Keratinocyte (primary cell): ENCODE results near the gene ENDOU.

Experiments used
- EZH2 ChIP-seq: IDR thresholded peaks from one replicate; pipeline ENCODE4 v1.6.1; 2012; ENCODE audit warnings: inconsistent platforms, mild to moderate bottlenecking, low read length, moderate library complexity
- TF ChIP-seq, protein P1 (sequence below), 3 experiments: IDR thresholded peaks in 1 of 3; conservative IDR thresholded peaks in 1 of 3; optimal IDR thresholded peaks in 1 of 3; 2 replicates in 2 of 3; 3 replicates in 1 of 3; pipeline versions ENCODE3 to v1.5.1; 2011; ENCODE audit warnings: low read length in 3 of 3, mild to moderate bottlenecking in 3 of 3, moderate library complexity in 2 of 3, control low read depth in 1 of 3, inconsistent platforms in 1 of 3; ENCODE audit not compliant: insufficient read depth in 2 of 3; ENCODE audit errors: extremely low read depth in 1 of 3

DNA sequence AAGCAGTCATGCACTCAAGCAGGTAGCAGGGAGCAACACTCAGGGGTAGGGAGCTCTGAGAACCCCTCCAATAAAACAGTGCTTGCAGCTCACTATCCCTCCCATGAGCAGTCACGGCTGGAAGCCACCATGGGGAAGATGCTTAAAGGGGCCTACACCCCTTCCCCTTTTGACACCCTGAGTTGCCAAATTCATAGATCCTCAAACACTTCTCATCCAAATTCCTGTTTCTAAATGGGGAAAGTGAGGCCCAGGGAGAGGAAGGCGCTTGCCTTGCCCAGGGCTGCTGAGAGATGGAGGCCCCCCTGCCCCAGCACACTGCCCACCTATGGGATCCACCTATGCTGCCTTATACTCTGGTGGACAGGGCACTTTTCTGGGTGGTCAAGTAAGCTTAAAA lies 7.2 kb upstream of the ENDOU start:
- TF ChIP-seq, protein P1, sequence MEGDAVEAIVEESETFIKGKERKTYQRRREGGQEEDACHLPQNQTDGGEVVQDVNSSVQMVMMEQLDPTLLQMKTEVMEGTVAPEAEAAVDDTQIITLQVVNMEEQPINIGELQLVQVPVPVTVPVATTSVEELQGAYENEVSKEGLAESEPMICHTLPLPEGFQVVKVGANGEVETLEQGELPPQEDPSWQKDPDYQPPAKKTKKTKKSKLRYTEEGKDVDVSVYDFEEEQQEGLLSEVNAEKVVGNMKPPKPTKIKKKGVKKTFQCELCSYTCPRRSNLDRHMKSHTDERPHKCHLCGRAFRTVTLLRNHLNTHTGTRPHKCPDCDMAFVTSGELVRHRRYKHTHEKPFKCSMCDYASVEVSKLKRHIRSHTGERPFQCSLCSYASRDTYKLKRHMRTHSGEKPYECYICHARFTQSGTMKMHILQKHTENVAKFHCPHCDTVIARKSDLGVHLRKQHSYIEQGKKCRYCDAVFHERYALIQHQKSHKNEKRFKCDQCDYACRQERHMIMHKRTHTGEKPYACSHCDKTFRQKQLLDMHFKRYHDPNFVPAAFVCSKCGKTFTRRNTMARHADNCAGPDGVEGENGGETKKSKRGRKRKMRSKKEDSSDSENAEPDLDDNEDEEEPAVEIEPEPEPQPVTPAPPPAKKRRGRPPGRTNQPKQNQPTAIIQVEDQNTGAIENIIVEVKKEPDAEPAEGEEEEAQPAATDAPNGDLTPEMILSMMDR (optimal IDR thresholded peaks at IDR 0.05 in 1 of 3, IDR thresholded peaks at IDR 0.05 in 1 of 3, conservative IDR thresholded peaks at IDR 0.05 in 1 of 3; ENCODE audit: extremely low read depth in 1 of 3, insufficient read depth in 2 of 3, low read length in 3 of 3): no peak
- no peak for TF ChIP-seq EZH2
